WTC11 (cell line): ENCODE results near the gene TLR4. TPM values are rescaled to one million over a fixed set of nuclear protein-coding genes. Genes with fewer than 3 reads are reported as not detected.

Source experiments
- ATAC-seq: fragments of 200-7000 bp; cut with Tn5 transposase; 2 replicates; pipeline ENCODE4 v1.10.0; 2021; ENCODE audit warnings: mild to moderate bottlenecking, moderate library complexity
- CTCF ChIA-PET: fragments of 300-600 bp; sonication (Branson Sonifier 250); formaldehyde crosslinking; loops from one replicate; lab custom pipeline; 2021; ENCODE audit warnings: antibody characterized with exemption; lab: Charles Lee
- POLR2A ChIA-PET: fragments of 350-600 bp; sonication (Branson Sonifier 250); formaldehyde crosslinking; loops from one replicate; lab custom pipeline; 2021; ENCODE audit warnings: antibody characterized with exemption; lab: Charles Lee
- DNase-seq: peaks from one replicate; pipeline ENCODE4 v3.0.0; 2021; ENCODE audit warnings: low spot score
- H3K27ac Mint-ChIP-seq: 2 replicates; pipeline ENCODE4 v1.8.0; 2021; ENCODE audit warnings: mixed read lengths
- H3K27me3 Mint-ChIP-seq: 2 replicates; pipeline ENCODE4 v1.8.0; 2021; ENCODE audit warnings: low read depth, mild to moderate bottlenecking, moderate library complexity, mixed read lengths
- H3K36me3 Mint-ChIP-seq: 2 replicates; pipeline ENCODE4 v1.8.0; 2021; ENCODE audit warnings: mixed read lengths
- H3K4me1 Mint-ChIP-seq: 2 replicates; pipeline ENCODE4 v1.8.0; 2022; ENCODE audit warnings: mixed read lengths
- H3K4me3 Mint-ChIP-seq: 2 replicates; pipeline ENCODE4 v1.8.0; 2021; ENCODE audit warnings: mild to moderate bottlenecking, moderate library complexity, mixed read lengths
- H3K9me3 Mint-ChIP-seq: 2 replicates; pipeline ENCODE4 v1.8.0; 2021; ENCODE audit warnings: mixed read lengths
- ATF1 ChIP-seq: sonication (generic); formaldehyde crosslinking; IDR thresholded peaks from 2 replicates; pipeline ENCODE4 v1.8.1; 2023; ENCODE audit warnings: mild to moderate bottlenecking, moderate library complexity, missing genetic modification reagents
- EMX1 ChIP-seq: fragments of 250-450 bp; sonication (Bioruptor Pico); IDR thresholded peaks from 2 replicates; pipeline ENCODE4 v1.8.0; 2021; ENCODE audit warnings: mild to moderate bottlenecking
- IRF2 ChIP-seq: sonication (generic); formaldehyde crosslinking; IDR thresholded peaks from 2 replicates; pipeline ENCODE4 v1.8.0; 2022; ENCODE audit warnings: low read depth, missing genetic modification reagents, borderline replicate concordance
- NFYB ChIP-seq: sonication (generic); formaldehyde crosslinking; conservative IDR thresholded peaks from 2 replicates; pipeline ENCODE4 v1.8.0; 2022; ENCODE audit warnings: low read depth, missing genetic modification reagents
- RELA ChIP-seq: sonication (generic); formaldehyde crosslinking; IDR thresholded peaks from 2 replicates; pipeline ENCODE4 v1.8.1; 2022; ENCODE audit warnings: missing genetic modification reagents, mild to moderate bottlenecking, borderline replicate concordance
- RORB ChIP-seq: fragments of 250-450 bp; sonication (Bioruptor Pico); IDR thresholded peaks from 2 replicates; pipeline ENCODE4 v1.9.0; 2021; ENCODE audit warnings: mild to moderate bottlenecking
- TEAD1 ChIP-seq: sonication (generic); formaldehyde crosslinking; IDR thresholded peaks from 2 replicates; pipeline ENCODE4 v1.8.0; 2022; ENCODE audit warnings: mild to moderate bottlenecking, missing genetic modification reagents
- TEAD4 ChIP-seq: sonication (generic); formaldehyde crosslinking; IDR thresholded peaks from 2 replicates; pipeline ENCODE4 v1.8.0; 2022; ENCODE audit warnings: mild to moderate bottlenecking, missing genetic modification reagents
- total RNA-seq: library from RNA; stranded (reverse); gene quantifications from 3 replicates; pipeline ENCODE4 v1.2.3, GENCODE V29; 2021
- TF ChIP-seq, protein P1 (sequence below): sonication (generic); formaldehyde crosslinking; IDR thresholded peaks from 2 replicates; pipeline ENCODE4 v1.8.1; 2022; ENCODE audit warnings: low read depth, missing genetic modification reagents, borderline replicate concordance
- TF ChIP-seq, protein P2 (sequence below): sonication (generic); formaldehyde crosslinking; IDR thresholded peaks from 2 replicates; pipeline ENCODE4 v1.8.0; 2023; ENCODE audit warnings: missing genetic modification reagents, mild to moderate bottlenecking, borderline replicate concordance
- TF ChIP-seq, protein P3 (sequence below): sonication (generic); formaldehyde crosslinking; IDR thresholded peaks from 2 replicates; pipeline ENCODE4 v1.8.1; 2023; ENCODE audit warnings: mild to moderate bottlenecking, missing genetic modification reagents
- TF ChIP-seq, protein P4 (sequence below): sonication (generic); formaldehyde crosslinking; IDR thresholded peaks from 2 replicates; pipeline ENCODE4 v1.8.1; 2022; ENCODE audit warnings: missing genetic modification reagents, borderline replicate concordance
- TF ChIP-seq, protein P5 (sequence below): sonication (generic); formaldehyde crosslinking; IDR thresholded peaks from 2 replicates; pipeline ENCODE4 v1.8.0; 2023; ENCODE audit warnings: mild to moderate bottlenecking, missing genetic modification reagents
- TF ChIP-seq, protein P6 (sequence below): sonication (generic); formaldehyde crosslinking; IDR thresholded peaks from 2 replicates; pipeline ENCODE4 v1.8.0; 2022; ENCODE audit warnings: mild to moderate bottlenecking, missing genetic modification reagents

TLR4 gene
- total RNA-seq, 1 experiment from 2014 or later = 0.11 TPM

DNA sequence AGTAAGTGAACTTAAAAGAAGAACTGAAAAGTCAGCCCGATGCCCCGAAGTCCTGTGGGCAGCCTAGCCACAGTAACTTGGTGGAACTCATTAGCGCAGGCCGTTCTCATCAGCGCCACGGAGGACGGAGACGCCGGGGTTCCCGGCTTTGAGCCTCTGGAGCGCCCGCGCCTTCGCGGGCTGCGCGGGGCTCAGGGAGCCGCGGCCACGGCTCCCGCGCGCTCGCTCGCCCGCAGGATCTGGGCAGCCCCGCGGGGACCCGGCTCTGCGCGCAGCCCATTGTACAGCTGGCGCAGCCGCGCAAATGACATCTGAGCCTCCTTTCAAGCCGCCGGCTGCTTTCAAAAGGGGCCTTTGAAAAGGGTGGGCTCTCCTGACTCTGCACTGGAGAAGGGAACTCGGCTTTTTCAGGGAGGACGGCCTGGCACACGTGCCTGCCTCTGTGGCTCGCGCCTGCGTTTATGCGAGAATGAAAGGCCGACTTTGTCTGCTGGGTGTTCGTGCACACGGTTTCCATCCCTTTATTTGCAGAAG is 40.7 kb downstream of the TLR4 start (continued):
- TF ChIP-seq, protein P1, sequence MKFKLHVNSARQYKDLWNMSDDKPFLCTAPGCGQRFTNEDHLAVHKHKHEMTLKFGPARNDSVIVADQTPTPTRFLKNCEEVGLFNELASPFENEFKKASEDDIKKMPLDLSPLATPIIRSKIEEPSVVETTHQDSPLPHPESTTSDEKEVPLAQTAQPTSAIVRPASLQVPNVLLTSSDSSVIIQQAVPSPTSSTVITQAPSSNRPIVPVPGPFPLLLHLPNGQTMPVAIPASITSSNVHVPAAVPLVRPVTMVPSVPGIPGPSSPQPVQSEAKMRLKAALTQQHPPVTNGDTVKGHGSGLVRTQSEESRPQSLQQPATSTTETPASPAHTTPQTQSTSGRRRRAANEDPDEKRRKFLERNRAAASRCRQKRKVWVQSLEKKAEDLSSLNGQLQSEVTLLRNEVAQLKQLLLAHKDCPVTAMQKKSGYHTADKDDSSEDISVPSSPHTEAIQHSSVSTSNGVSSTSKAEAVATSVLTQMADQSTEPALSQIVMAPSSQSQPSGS = no peak
- no peak for TF ChIP-seq IRF2 (CRISPR knock-in tag)

DNA sequence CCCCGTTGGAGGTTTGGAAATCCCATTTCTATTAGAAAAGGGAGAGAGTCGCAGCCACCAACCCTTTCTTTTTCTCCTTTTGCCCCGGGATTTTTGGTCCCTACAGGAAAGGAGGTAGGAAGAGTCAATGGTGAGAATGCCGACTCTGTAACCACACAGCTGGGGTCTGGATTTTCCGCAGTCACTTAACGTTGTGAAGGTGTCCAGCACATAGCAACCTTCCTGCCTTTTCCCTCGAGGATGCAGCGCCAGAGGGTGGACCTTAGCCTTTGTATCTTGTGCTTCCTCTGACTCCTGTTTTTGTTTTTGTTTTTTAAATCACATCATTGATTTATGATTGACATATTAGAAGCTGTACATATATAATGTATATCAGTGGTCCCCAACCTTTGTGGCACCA is 41.4 kb downstream of the TLR4 start:
- Mint-ChIP-seq H3K27ac (no peak overlapping the region), H3K9me3 (peaks cover 3% of the 10 kb centered on the region; the same call in 1 of the 2 replicates), H3K36me3 (peaks cover 2% of the 10 kb centered on the region), H3K27me3 (peaks cover 27% of the 10 kb centered on the region), H3K4me3 (peak overlapping the region; percentile 67), H3K4me1 (peaks cover 12% of the 10 kb centered on the region)
- no peak for DNase-seq
- ATAC-seq = no peak
- POLR2A ChIA-PET = no interaction called here
- CTCF ChIA-PET = no interaction called here
- TF ChIP-seq EMX1 (CRISPR knock-in tag) = no peak
- TF ChIP-seq, protein P2, sequence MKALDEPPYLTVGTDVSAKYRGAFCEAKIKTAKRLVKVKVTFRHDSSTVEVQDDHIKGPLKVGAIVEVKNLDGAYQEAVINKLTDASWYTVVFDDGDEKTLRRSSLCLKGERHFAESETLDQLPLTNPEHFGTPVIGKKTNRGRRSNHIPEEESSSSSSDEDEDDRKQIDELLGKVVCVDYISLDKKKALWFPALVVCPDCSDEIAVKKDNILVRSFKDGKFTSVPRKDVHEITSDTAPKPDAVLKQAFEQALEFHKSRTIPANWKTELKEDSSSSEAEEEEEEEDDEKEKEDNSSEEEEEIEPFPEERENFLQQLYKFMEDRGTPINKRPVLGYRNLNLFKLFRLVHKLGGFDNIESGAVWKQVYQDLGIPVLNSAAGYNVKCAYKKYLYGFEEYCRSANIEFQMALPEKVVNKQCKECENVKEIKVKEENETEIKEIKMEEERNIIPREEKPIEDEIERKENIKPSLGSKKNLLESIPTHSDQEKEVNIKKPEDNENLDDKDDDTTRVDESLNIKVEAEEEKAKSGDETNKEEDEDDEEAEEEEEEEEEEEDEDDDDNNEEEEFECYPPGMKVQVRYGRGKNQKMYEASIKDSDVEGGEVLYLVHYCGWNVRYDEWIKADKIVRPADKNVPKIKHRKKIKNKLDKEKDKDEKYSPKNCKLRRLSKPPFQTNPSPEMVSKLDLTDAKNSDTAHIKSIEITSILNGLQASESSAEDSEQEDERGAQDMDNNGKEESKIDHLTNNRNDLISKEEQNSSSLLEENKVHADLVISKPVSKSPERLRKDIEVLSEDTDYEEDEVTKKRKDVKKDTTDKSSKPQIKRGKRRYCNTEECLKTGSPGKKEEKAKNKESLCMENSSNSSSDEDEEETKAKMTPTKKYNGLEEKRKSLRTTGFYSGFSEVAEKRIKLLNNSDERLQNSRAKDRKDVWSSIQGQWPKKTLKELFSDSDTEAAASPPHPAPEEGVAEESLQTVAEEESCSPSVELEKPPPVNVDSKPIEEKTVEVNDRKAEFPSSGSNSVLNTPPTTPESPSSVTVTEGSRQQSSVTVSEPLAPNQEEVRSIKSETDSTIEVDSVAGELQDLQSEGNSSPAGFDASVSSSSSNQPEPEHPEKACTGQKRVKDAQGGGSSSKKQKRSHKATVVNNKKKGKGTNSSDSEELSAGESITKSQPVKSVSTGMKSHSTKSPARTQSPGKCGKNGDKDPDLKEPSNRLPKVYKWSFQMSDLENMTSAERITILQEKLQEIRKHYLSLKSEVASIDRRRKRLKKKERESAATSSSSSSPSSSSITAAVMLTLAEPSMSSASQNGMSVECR (CRISPR knock-in tag) = no peak
- TF ChIP-seq, protein P3, sequence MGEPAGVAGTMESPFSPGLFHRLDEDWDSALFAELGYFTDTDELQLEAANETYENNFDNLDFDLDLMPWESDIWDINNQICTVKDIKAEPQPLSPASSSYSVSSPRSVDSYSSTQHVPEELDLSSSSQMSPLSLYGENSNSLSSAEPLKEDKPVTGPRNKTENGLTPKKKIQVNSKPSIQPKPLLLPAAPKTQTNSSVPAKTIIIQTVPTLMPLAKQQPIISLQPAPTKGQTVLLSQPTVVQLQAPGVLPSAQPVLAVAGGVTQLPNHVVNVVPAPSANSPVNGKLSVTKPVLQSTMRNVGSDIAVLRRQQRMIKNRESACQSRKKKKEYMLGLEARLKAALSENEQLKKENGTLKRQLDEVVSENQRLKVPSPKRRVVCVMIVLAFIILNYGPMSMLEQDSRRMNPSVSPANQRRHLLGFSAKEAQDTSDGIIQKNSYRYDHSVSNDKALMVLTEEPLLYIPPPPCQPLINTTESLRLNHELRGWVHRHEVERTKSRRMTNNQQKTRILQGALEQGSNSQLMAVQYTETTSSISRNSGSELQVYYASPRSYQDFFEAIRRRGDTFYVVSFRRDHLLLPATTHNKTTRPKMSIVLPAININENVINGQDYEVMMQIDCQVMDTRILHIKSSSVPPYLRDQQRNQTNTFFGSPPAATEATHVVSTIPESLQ = no peak
- TF ChIP-seq NFYB = no peak
- TF ChIP-seq ATF1 (CRISPR knock-in tag) = no peak
- TF ChIP-seq, protein P4, sequence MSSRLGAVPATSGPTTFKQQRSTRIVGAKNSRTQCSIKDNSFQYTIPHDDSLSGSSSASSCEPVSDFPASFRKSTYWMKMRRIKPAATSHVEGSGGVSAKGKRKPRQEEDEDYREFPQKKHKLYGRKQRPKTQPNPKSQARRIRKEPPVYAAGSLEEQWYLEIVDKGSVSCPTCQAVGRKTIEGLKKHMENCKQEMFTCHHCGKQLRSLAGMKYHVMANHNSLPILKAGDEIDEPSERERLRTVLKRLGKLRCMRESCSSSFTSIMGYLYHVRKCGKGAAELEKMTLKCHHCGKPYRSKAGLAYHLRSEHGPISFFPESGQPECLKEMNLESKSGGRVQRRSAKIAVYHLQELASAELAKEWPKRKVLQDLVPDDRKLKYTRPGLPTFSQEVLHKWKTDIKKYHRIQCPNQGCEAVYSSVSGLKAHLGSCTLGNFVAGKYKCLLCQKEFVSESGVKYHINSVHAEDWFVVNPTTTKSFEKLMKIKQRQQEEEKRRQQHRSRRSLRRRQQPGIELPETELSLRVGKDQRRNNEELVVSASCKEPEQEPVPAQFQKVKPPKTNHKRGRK = no peak
- TF ChIP-seq TEAD1 = no peak
- TF ChIP-seq TEAD4 (CRISPR knock-in tag) = no peak

DNA sequence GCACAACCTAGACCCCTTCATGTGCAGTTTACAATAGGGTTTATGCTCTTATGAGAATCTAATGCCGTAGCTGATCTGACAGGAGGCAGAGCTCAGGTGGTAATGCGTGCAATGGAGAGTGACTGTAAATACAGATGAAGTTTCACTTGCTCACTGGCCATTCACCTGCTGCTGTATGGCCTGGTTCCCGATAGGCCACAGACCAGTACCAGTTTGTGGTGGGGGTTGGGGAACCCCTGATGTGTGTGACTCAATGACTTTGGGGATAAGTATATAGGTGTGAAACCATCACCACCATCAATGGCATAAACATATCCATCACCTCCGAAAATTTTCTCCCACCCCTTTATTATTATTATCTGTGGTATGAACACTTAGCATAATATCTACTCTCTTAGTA is 42.1 kb downstream of the TLR4 start:
- no peak for DNase-seq
- H3K4me3 Mint-ChIP-seq = no peak overlapping the region
- peaks cover 3% of the 10 kb centered on the region; the same call in 1 of the 2 replicates for H3K9me3 Mint-ChIP-seq
- H3K4me1 Mint-ChIP-seq = peaks cover 12% of the 10 kb centered on the region
- ATAC-seq = no peak
- H3K27ac Mint-ChIP-seq = no peak overlapping the region
- H3K36me3 Mint-ChIP-seq = peaks cover 2% of the 10 kb centered on the region
- CTCF ChIA-PET = no interaction called here
- POLR2A ChIA-PET = no interaction called here
- H3K27me3 Mint-ChIP-seq = peaks cover 27% of the 10 kb centered on the region
- TF ChIP-seq RORB (CRISPR knock-in tag) (no peak), RELA (CRISPR knock-in tag) (no peak)
- TF ChIP-seq, protein P1 = no peak
- TF ChIP-seq, protein P5, sequence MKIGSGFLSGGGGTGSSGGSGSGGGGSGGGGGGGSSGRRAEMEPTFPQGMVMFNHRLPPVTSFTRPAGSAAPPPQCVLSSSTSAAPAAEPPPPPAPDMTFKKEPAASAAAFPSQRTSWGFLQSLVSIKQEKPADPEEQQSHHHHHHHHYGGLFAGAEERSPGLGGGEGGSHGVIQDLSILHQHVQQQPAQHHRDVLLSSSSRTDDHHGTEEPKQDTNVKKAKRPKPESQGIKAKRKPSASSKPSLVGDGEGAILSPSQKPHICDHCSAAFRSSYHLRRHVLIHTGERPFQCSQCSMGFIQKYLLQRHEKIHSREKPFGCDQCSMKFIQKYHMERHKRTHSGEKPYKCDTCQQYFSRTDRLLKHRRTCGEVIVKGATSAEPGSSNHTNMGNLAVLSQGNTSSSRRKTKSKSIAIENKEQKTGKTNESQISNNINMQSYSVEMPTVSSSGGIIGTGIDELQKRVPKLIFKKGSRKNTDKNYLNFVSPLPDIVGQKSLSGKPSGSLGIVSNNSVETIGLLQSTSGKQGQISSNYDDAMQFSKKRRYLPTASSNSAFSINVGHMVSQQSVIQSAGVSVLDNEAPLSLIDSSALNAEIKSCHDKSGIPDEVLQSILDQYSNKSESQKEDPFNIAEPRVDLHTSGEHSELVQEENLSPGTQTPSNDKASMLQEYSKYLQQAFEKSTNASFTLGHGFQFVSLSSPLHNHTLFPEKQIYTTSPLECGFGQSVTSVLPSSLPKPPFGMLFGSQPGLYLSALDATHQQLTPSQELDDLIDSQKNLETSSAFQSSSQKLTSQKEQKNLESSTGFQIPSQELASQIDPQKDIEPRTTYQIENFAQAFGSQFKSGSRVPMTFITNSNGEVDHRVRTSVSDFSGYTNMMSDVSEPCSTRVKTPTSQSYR (CRISPR knock-in tag) = no peak
- TF ChIP-seq, protein P6, sequence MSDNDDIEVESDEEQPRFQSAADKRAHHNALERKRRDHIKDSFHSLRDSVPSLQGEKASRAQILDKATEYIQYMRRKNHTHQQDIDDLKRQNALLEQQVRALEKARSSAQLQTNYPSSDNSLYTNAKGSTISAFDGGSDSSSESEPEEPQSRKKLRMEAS (CRISPR knock-in tag) = no peak
- TF ChIP-seq, protein P4 = no peak
